K562 (cell line): ENCODE results near the gene PRDM16. TPM values are rescaled to one million over a fixed set of nuclear protein-coding genes. Genes with fewer than 3 reads are reported as not detected.

Source experiments
- ATAC-seq: fragments of 200-7000 bp; cut with Tn5 transposase; 3 replicates; pipeline ENCODE4 v1.9.1; 2020; ENCODE audit warnings: moderate library complexity
- BruUV-seq: library from RNA; stranded (reverse); fragments of 400-500 nt; replicated peaks from 2 replicates; lab custom pipeline; 2021; lab: Mats Ljungman, UMichigan
- CTCF ChIA-PET: fragments of 300-600 bp; formaldehyde crosslinking; extraction: SDS; loops from one replicate; lab custom pipeline; 2021; ENCODE audit warnings: low intra/inter-chr PET ratio; lab: Yijun Ruan, JAX
- POLR2A ChIA-PET: fragments of 300-600, 350-650 bp; sonication (Branson Sonifier 250); formaldehyde crosslinking; extraction: SDS; loops from one replicate; lab custom pipeline; 2021; ENCODE audit warnings: antibody characterized with exemption, inconsistent platforms; lab: Yijun Ruan, JAX
- DNase-seq, 4 experiments: peaks; one replicate each; pipeline versions ENCODE4 v3.0.0 to v3.0.0-alpha.2; 2011 to 2018; ENCODE audit warnings: low spot score in 3 of 4, mixed read lengths in 3 of 4; ENCODE audit errors: extremely low read depth in 1 of 4
- FAIRE-seq: peaks from 2 replicates; lab custom pipeline; 2011; peaks lifted over from hg19 to GRCh38; lab: Jason Lieb, UNC
- H2AFZ ChIP-seq: 2 replicates; pipeline ENCODE4 v1.6.0; 2011; ENCODE audit warnings: low read depth, low read length, control low read depth, inconsistent platforms
- H3K27ac ChIP-seq: fragments of 200-600 bp; 3 replicates; pipeline ENCODE4 v1.8.0; 2011; ENCODE audit warnings: low read depth, mild to moderate bottlenecking, control low read depth, inconsistent platforms, low read length, moderate library complexity, mixed read lengths; ENCODE audit errors: extremely low read depth
- H3K27me3 ChIP-seq, 2 experiments: fragments of 300-600 bp in 1 of 2; 2 replicates in 1 of 2; 3 replicates in 1 of 2; pipeline versions ENCODE4 v1.6.0 to v1.8.0; 2011; ENCODE audit warnings: inconsistent platforms in 2 of 2, low read length in 2 of 2, mild to moderate bottlenecking in 1 of 2, mixed read lengths in 1 of 2, moderate library complexity in 1 of 2; ENCODE audit not compliant: control insufficient read depth in 2 of 2, insufficient read depth in 2 of 2
- H3K36me3 ChIP-seq: fragments of 300-600 bp; 3 replicates; pipeline ENCODE4 v1.8.0; 2011; ENCODE audit warnings: mild to moderate bottlenecking, low read length, inconsistent platforms; ENCODE audit not compliant: control insufficient read depth, insufficient read depth
- H3K4me1 ChIP-seq, 2 experiments: fragments of 200-600 bp in 1 of 2; replicated peaks in 1 of 2; 2 replicates in 1 of 2; 3 replicates in 1 of 2; pipeline versions ENCODE4 v1.5.1 to v1.8.0; 2011; ENCODE audit warnings: inconsistent platforms in 2 of 2, low read length in 2 of 2, mild to moderate bottlenecking in 1 of 2, mixed read lengths in 1 of 2, moderate library complexity in 1 of 2; ENCODE audit not compliant: control insufficient read depth in 2 of 2, insufficient read depth in 2 of 2
- H3K4me2 ChIP-seq: 2 replicates; pipeline ENCODE4 v1.6.1; 2011; ENCODE audit warnings: low read length, control low read depth, inconsistent platforms, mixed read lengths; ENCODE audit not compliant: insufficient read depth
- H3K4me3 ChIP-seq: fragments of 200-600 bp; sonication (generic), shearing (Covaris generic); 2 replicates; pipeline ENCODE4 v1.5.1; 2016; ENCODE audit warnings: control low read depth, inconsistent platforms
- H3K79me2 ChIP-seq: fragments of 200-600 bp; 3 replicates; pipeline ENCODE4 v1.8.0; 2011; ENCODE audit warnings: low read length, inconsistent platforms; ENCODE audit not compliant: control insufficient read depth, insufficient read depth
- H3K9ac ChIP-seq, 2 experiments: 2 replicates each; pipeline versions ENCODE4 v1.6.0 to v1.6.1; 2011; ENCODE audit warnings: low read depth in 2 of 2, low read length in 2 of 2, control low read depth in 1 of 2, inconsistent platforms in 1 of 2, mild to moderate bottlenecking in 1 of 2, mixed read lengths in 1 of 2; ENCODE audit not compliant: insufficient read depth in 1 of 2
- H3K9me1 ChIP-seq: one replicate; pipeline ENCODE4 v1.6.0; 2011; ENCODE audit warnings: inconsistent platforms, mild to moderate bottlenecking, low read length, moderate library complexity; ENCODE audit not compliant: control insufficient read depth, insufficient read depth
- H3K9me3 ChIP-seq: replicated peaks from 2 replicates; pipeline ENCODE4 v1.5.1; 2011; ENCODE audit warnings: low read depth, low read length, inconsistent platforms; ENCODE audit not compliant: control insufficient read depth, insufficient read depth
- H4K20me1 ChIP-seq: replicated peaks from 2 replicates; pipeline ENCODE4 v1.6.1; 2011; ENCODE audit warnings: low read length, inconsistent platforms, mixed read lengths; ENCODE audit not compliant: control insufficient read depth, insufficient read depth
- CBX5 ChIP-seq: IDR thresholded peaks from 2 replicates; pipeline ENCODE4 v1.6.1; 2014; ENCODE audit warnings: low read depth, borderline replicate concordance
- CHCHD3 ChIP-seq: fragments of 250-450 bp; sonication (Bioruptor Pico); IDR thresholded peaks from 2 replicates; pipeline ENCODE4 v2.1.2; 2022; ENCODE audit warnings: mild to moderate bottlenecking
- COPS2 ChIP-seq: fragments of 450-650 bp; conservative IDR thresholded peaks from 2 replicates; pipeline ENCODE4 v1.6.1; 2016; ENCODE audit warnings: mild to moderate bottlenecking, moderate library complexity
- GATAD2B ChIP-seq: fragments of 450-650 bp; IDR thresholded peaks from 2 replicates; pipeline ENCODE4 v1.6.1; 2017; ENCODE audit warnings: mild to moderate bottlenecking, borderline replicate concordance
- HBP1 ChIP-seq: fragments of 450-650 bp; formaldehyde crosslinking; IDR thresholded peaks from 2 replicates; pipeline ENCODE4 v1.4.0; 2022; ENCODE audit warnings: missing genetic modification characterization
- KLF6 ChIP-seq: fragments of 250-450 bp; sonication (Bioruptor Pico); IDR thresholded peaks from 2 replicates; pipeline ENCODE4 v1.4.0; 2020; ENCODE audit warnings: mild to moderate bottlenecking, moderate library complexity, borderline replicate concordance
- MTF1 ChIP-seq: fragments of 250-450 bp; sonication (Bioruptor Pico); IDR thresholded peaks from 2 replicates; pipeline ENCODE4 v1.9.0; 2021; ENCODE audit warnings: moderate library complexity, mild to moderate bottlenecking, inconsistent platforms, borderline replicate concordance
- RAD21 ChIP-seq, 2 experiments: fragments of 250-450 bp in 1 of 2; fragments of 450-650 bp in 1 of 2; sonication (Bioruptor Pico) in 1 of 2; formaldehyde crosslinking in 1 of 2; IDR thresholded peaks in 1 of 2; conservative IDR thresholded peaks in 1 of 2; 2 replicates each; pipeline versions ENCODE4 v1.4.0 to v1.8.0; 2020 to 2022; ENCODE audit warnings: mild to moderate bottlenecking in 2 of 2, moderate library complexity in 1 of 2
- STAG1 ChIP-seq: sonication (generic); formaldehyde crosslinking; IDR thresholded peaks from 2 replicates; pipeline ENCODE4 v1.5.0; 2020; ENCODE audit warnings: missing genetic modification reagents, borderline replicate concordance
- ZBTB1 ChIP-seq: sonication (generic); formaldehyde crosslinking; IDR thresholded peaks from 2 replicates; pipeline ENCODE4 v1.8.1; 2023; ENCODE audit warnings: missing genetic modification reagents, low read depth, mild to moderate bottlenecking, borderline replicate concordance
- ZBTB11 ChIP-seq, 3 experiments: fragments of 200-800 bp in 1 of 3; fragments of 250-450 bp in 1 of 3; fragments of 450-650 bp in 1 of 3; sonication (Bioruptor Pico) in 1 of 3; sonication (Bioruptor generic) in 1 of 3; formaldehyde crosslinking in 1 of 3; IDR thresholded peaks; 2 replicates each; pipeline versions ENCODE4 v1.6.1 to v1.8.0; 2016 to 2022; ENCODE audit warnings: mild to moderate bottlenecking in 2 of 3, missing genetic modification characterization in 2 of 3, missing compliant biosample characterization in 1 of 3, moderate library complexity in 1 of 3
- ZC3H11A ChIP-seq: IDR thresholded peaks from 2 replicates; pipeline ENCODE4 v1.6.1; 2012; ENCODE audit warnings: low read depth, low read length, improper control_type of control experiment
- ZNF165 ChIP-seq: fragments of 250-450 bp; sonication (Bioruptor Pico); IDR thresholded peaks from 2 replicates; pipeline ENCODE4 v1.4.0; 2020; ENCODE audit warnings: borderline replicate concordance
- ZNF740 ChIP-seq, 3 experiments: fragments of 200-800 bp in 1 of 3; sonication (Bioruptor generic) in 1 of 3; sonication (generic) in 1 of 3; formaldehyde crosslinking in 1 of 3; IDR thresholded peaks; 2 replicates each; pipeline versions ENCODE4 v1.6.1 to v1.8.0; 2016 to 2022; ENCODE audit warnings: mild to moderate bottlenecking in 2 of 3, missing compliant biosample characterization in 2 of 3, missing genetic modification characterization in 2 of 3, missing genetic modification reagents in 1 of 3
- ZZZ3 ChIP-seq: fragments of 450-650 bp; IDR thresholded peaks from 2 replicates; pipeline ENCODE4 v1.6.1; 2016; ENCODE audit warnings: antibody characterized with exemption, mild to moderate bottlenecking, moderate library complexity
- WGBS: fragments of 100-300 bp; shearing (Covaris generic); methylation state at CpG from one replicate; pipeline ENCODE4 v1.1.6; 2016; ENCODE audit warnings: low coverage, mixed read lengths; ENCODE audit not compliant: insufficient coverage; ENCODE audit errors: missing lambda C conversion rate; 5-methylcytosine and 5-hydroxymethylcytosine counted together
- in situ Hi-C: fragments of 300-500 bp; cut with MboI; formaldehyde crosslinking; loops from 4 replicates; pipeline ENCODE4 v1.15.0; 2018; ENCODE audit warnings: inconsistent platforms, mixed read lengths
- intact Hi-C: fragments of 100-400 bp; cut with micrococcal nuclease; formaldehyde crosslinking; loops from 2 replicates; pipeline ENCODE4 v1.14.2; 2022
- polyA plus RNA-seq, 8 experiments: library from polyadenylated mRNA; depleted of rRNA in 4 of 8; stranded (reverse) in 5 of 8; unstranded in 3 of 8; fragments of >200 nt; fragmentation: Nextera tagmentation in 2 of 8; fragmentation: Illumina TruSeq in 1 of 8; extraction: Ambion mirVana in 2 of 8; extraction: Trizol in 1 of 8; gene quantifications; 2 replicates each; pipeline versions ENCODE4 v1.2.1 to v1.2.3, GENCODE V29; 2011 to 2014; ENCODE audit warnings: inconsistent platforms in 1 of 8, missing spikeins in 1 of 8
- total RNA-seq, 7 experiments: library from RNA; depleted of rRNA in 6 of 7; stranded (reverse); fragments of >200 nt in 6 of 7; fragmentation: Illumina TruSeq in 2 of 7; extraction: Trizol in 2 of 7; gene quantifications; 2 replicates each; pipeline versions ENCODE4 v1.2.1 to v1.2.3, GENCODE V29; 2011 to 2021; ENCODE audit warnings: low replicate concordance in 1 of 7

Gene PRDM16
- total and polyA plus RNA-seq, 9 of the 15 experiments (the other 6 are each of a cell fraction or from before 2014, with no cell fraction given), result 0.10 to 0.27 TPM; not detected in 7

GRCh38 chr1:3422638-3423037, 353.6 kb downstream of the PRDM16 start:
- Histone ChIP-seq H3K9me1 (no peaks in the 10 kb centered on the region), H3K27me3 (peaks cover 7 to 65% of the 10 kb centered on the region in 2 experiments), H3K36me3 (no peaks in the 10 kb centered on the region), H3K9ac (no peak overlapping the region), H3K4me1 (peaks cover 0 to 21% of the 10 kb centered on the region in 2 experiments; a peak in 2 of 5 replicates), H4K20me1 (peaks cover 3% of the 10 kb centered on the region; the same call in 1 of the 2 replicates), H3K9me3 (no peaks in the 10 kb centered on the region), H3K27ac (no peak overlapping the region), H2AFZ (no peak overlapping the region), H3K4me2 (no peak overlapping the region), H3K4me3 (no peak overlapping the region), H3K79me2 (no peaks in the 10 kb centered on the region)
- ChIA-PET POLR2A (interaction anchor here (0.6 to 1.3 kb wide), 3 partner anchors 9 to 596 kb away, joined by 3 to 4 read pairs (median 3); no protein-coding TSS in a partner anchor), CTCF (no interaction called here)
- intact Hi-C loops, result loop anchor here (10.0 kb wide), 1 partner anchor 1008 kb away; the partner anchor contains the start of gene PEX10
- no TSS peak for BruUV-seq
- FAIRE-seq, result no peak
- peak; percentile 52 for ATAC-seq
- in situ Hi-C loops, result loop anchor here (5.0 to 10.0 kb wide), 2 partner anchors 420 to 598 kb away; no protein-coding TSS in a partner anchor
- DNase-seq, result peak in 1 of 4 experiments; percentile 18
- 1% methylated on average over 14 of the region's 14 CpGs for WGBS
- TF ChIP-seq RAD21 (CRISPR knock-in tag; conservative IDR thresholded peaks at IDR 0.05 in 1 of 2, IDR thresholded peaks at IDR 0.05 in 1 of 2), result peak; percentile 22 to 24; a peak in 2 of 4 replicates
- TF ChIP-seq ZNF740 (CRISPR knock-in tag; IDR thresholded peaks at IDR 0.05), result no peak
- no peak for TF ChIP-seq ZNF740 (tag; IDR thresholded peaks at IDR 0.05)
- TF ChIP-seq COPS2, result no peak
- no peak for TF ChIP-seq KLF6 (CRISPR knock-in tag)
- TF ChIP-seq CBX5, result no peak
- TF ChIP-seq HBP1 (CRISPR knock-in tag), result no peak
- no peak for TF ChIP-seq ZNF165
- peak; percentile 12; the same call in 1 of the 2 replicates for TF ChIP-seq STAG1 (CRISPR knock-in tag)
- no peak for TF ChIP-seq ZZZ3
- TF ChIP-seq MTF1 (CRISPR knock-in tag), result no peak
- no peak for TF ChIP-seq ZBTB1 (CRISPR knock-in tag)
- no peak for TF ChIP-seq ZC3H11A
- TF ChIP-seq GATAD2B, result no peak
- no peak for TF ChIP-seq ZBTB11 (CRISPR knock-in tag; IDR thresholded peaks at IDR 0.05)
- TF ChIP-seq CHCHD3, result no peak
